ENCODE measurements around the gene KDM4C. TPM values are rescaled to one million over a fixed set of nuclear protein-coding genes. Genes with fewer than 3 reads are reported as not detected.
"Not testable (repeated sequence)": the region's sequence is repeated elsewhere in the genome, so short reads cannot be mapped to it uniquely, and the experiment has no call there.

KDM4C gene
- total RNA-seq, 4 donors from 2014 or later: 39.0 to 113 (median 43.9) TPM

DNA sequence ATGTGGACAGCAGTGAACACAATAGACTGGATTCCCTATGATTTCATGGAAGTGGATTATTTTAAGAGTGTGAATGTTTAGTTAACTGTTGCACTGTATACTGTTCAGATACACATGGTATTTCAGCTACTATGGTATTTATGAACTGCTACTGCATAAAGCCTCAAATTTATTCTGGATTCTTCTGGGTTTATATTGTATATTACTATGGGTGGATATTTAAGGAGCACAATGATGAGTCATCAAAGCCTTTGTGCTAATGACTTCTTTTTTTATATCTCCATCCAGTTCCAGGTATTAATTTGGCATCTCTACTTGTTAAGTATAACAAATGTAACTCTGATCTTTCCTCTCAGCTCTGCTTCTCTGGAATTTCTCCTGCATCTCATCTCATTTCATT, 6.8 kb downstream of the KDM4C start:
- no peak overlapping the region for H3K27ac ChIP-seq
- peaks cover 23% of the 10 kb centered on the region for H3K4me1 ChIP-seq
- H3K36me3 ChIP-seq: no peaks in the 10 kb centered on the region
- no peak overlapping the region for H3K4me3 ChIP-seq
- H3K9me3 ChIP-seq: no peaks in the 10 kb centered on the region
- no peak for DNase-seq (ENCODE audit: low spot score in 2 of 2)
- TF ChIP-seq EP300 (IDR thresholded peaks at IDR 0.05) (no peak), CTCF (IDR thresholded peaks at IDR 0.05) (no peak), POLR2A (IDR thresholded peaks at IDR 0.05) (no peak), POLR2AphosphoS5 (IDR thresholded peaks at IDR 0.05) (no peak)
- no peaks in the 10 kb centered on the region for H3K27me3 ChIP-seq

- Histone ChIP-seq H3K4me1 (peaks cover 19% of the 10 kb centered on the region), H3K36me3 (no peaks in the 10 kb centered on the region), H3K27me3 (no peaks in the 10 kb centered on the region), H3K27ac (no peak overlapping the region), H3K9me3 (no peaks in the 10 kb centered on the region), H3K4me3 (no peak overlapping the region)
- TF ChIP-seq POLR2AphosphoS5 (IDR thresholded peaks at IDR 0.05): no peak
- no peak for TF ChIP-seq POLR2A (IDR thresholded peaks at IDR 0.05)
- no peak for TF ChIP-seq CTCF (IDR thresholded peaks at IDR 0.05)
- TF ChIP-seq EP300 (IDR thresholded peaks at IDR 0.05): no peak
- DNase-seq (ENCODE audit: low spot score in 2 of 2): no peak
- 88% methylated on average over 1 of the region's 1 CpG for WGBS
Observed at GRCh38 chr9:6764950-6765349, 7.2 kb downstream of the KDM4C start.

- no peak overlapping the region for H3K27ac ChIP-seq
- WGBS: 86% methylated on average over 3 of the region's 3 CpGs
- H3K27me3 ChIP-seq: no peaks in the 10 kb centered on the region
- peaks cover 14% of the 10 kb centered on the region for H3K4me1 ChIP-seq
- H3K36me3 ChIP-seq: no peaks in the 10 kb centered on the region
- DNase-seq (ENCODE audit: low spot score in 2 of 2): no peak
- H3K4me3 ChIP-seq: no peak overlapping the region
- no peaks in the 10 kb centered on the region for H3K9me3 ChIP-seq
- TF ChIP-seq EP300 (IDR thresholded peaks at IDR 0.05) (no peak), CTCF (IDR thresholded peaks at IDR 0.05) (no peak), POLR2A (IDR thresholded peaks at IDR 0.05) (no peak), POLR2AphosphoS5 (IDR thresholded peaks at IDR 0.05) (no peak)
Observed at GRCh38 chr9:6765396-6765795, 7.6 kb downstream of the KDM4C start.

DNA sequence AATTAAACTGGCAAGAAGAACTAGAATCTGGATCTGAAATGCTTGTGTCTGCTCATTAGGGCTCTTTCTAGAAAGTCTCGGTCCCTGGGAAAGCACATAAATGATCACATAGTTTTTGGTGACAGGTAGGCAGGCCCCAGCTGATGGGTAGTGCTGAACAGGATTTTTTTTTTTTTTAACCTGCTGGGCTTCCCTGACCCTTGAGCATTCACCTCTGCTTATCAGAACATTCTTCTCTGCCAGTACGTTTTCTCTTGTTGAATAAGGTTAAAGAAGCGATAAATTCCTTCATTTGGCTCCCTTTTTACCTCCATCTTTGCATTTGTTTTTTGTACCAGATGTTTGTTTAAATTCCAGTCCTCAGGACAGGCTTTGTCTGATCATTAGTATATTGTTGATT, 8.8 kb downstream of the KDM4C start:
- WGBS: 91% methylated on average over 3 of the region's 3 CpGs
- no peak overlapping the region for H3K4me3 ChIP-seq

GRCh38 chr9:6768587-6768986, 10.8 kb downstream of the KDM4C start:
- H3K36me3 ChIP-seq; H3K9me3 ChIP-seq; H3K27me3 ChIP-seq; H3K4me3 ChIP-seq; DNase-seq (ENCODE audit: low spot score in 2 of 2); H3K27ac ChIP-seq: not testable (repeated sequence)
- 91% methylated on average over 4 of the region's 4 CpGs for WGBS
- H3K4me1 ChIP-seq: peaks cover 12% of the 10 kb centered on the region

More for the DNA sequence above, 8.8 kb downstream of the KDM4C start:
- no peak for DNase-seq (ENCODE audit: low spot score in 2 of 2)
- no peak for TF ChIP-seq EP300 (IDR thresholded peaks at IDR 0.05)
- TF ChIP-seq CTCF (IDR thresholded peaks at IDR 0.05): no peak
- TF ChIP-seq POLR2A (IDR thresholded peaks at IDR 0.05): no peak
- no peak for TF ChIP-seq POLR2AphosphoS5 (IDR thresholded peaks at IDR 0.05)
- Histone ChIP-seq H3K36me3 (no peaks in the 10 kb centered on the region), H3K27me3 (no peaks in the 10 kb centered on the region), H3K9me3 (no peaks in the 10 kb centered on the region), H3K4me1 (peaks cover 12% of the 10 kb centered on the region), H3K27ac (no peak overlapping the region)

GRCh38 chr9:6771722-6772121, 13.9 kb downstream of the KDM4C start:
- TF ChIP-seq EP300 (IDR thresholded peaks at IDR 0.05) (no peak), POLR2AphosphoS5 (IDR thresholded peaks at IDR 0.05) (no peak), POLR2A (IDR thresholded peaks at IDR 0.05) (no peak)
- H3K4me1 ChIP-seq: no peaks in the 10 kb centered on the region
- no peak overlapping the region for H3K27ac ChIP-seq
- H3K36me3 ChIP-seq: no peaks in the 10 kb centered on the region
- H3K27me3 ChIP-seq: no peaks in the 10 kb centered on the region
- H3K9me3 ChIP-seq: no peaks in the 10 kb centered on the region
- no peak overlapping the region for H3K4me3 ChIP-seq
- DNase-seq (ENCODE audit: low spot score in 2 of 2): no peak
- 90% methylated on average over 2 of the region's 2 CpGs for WGBS
